GM19238 (cell line): ENCODE data around the gene MLXIP.
"Not testable (repeated sequence)": the region's sequence is repeated elsewhere in the genome, so short reads cannot be mapped to it uniquely, and the experiment has no call there.

Experiments used
- DNase-seq: peaks from one replicate; pipeline ENCODE4 v3.0.0; 2011; ENCODE audit warnings: low spot score; ENCODE audit not compliant: insufficient read length

MLXIP gene

DNA sequence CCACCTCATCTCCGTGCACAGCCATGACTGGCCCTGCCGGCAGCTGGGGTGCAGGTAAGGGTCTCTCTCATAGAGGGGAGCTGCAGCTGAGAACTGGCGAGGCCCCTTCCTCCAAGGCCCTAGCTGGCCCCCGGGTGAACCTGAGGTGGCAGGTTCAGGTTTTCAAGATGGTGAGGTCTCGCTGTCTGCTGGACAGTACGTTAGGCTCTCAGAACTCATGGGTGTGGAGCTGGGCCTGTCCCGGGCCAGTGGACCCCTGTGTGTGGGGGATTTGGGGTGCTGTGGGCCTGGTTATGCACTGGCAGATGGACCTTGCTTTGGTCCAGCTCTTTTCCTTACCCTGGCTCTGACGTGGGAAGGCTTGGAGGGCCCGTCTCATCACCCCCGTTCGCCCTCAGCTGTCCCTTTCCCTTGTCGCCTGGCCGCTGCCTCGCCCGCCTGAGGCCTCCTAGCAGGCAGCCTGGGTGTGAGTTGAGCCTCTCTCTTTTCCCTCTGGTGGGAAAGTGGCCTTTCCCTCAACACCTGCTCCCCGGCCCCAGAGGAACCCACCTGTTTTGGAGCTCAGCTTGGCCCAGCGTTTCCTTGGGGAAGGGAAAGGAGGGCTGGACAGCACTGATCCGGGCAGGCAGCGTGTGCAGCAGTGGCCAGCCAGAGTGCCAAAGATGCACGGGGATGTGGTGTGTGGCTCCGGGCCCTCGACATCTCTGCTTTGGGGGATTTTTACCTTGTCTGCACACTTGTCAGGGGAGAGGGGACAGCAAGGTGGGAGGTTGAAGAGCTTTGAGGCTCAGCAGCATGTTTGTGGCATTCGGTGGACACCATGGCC lies 67.2 kb downstream of the MLXIP start:
- DNase-seq, result no peak

DNA sequence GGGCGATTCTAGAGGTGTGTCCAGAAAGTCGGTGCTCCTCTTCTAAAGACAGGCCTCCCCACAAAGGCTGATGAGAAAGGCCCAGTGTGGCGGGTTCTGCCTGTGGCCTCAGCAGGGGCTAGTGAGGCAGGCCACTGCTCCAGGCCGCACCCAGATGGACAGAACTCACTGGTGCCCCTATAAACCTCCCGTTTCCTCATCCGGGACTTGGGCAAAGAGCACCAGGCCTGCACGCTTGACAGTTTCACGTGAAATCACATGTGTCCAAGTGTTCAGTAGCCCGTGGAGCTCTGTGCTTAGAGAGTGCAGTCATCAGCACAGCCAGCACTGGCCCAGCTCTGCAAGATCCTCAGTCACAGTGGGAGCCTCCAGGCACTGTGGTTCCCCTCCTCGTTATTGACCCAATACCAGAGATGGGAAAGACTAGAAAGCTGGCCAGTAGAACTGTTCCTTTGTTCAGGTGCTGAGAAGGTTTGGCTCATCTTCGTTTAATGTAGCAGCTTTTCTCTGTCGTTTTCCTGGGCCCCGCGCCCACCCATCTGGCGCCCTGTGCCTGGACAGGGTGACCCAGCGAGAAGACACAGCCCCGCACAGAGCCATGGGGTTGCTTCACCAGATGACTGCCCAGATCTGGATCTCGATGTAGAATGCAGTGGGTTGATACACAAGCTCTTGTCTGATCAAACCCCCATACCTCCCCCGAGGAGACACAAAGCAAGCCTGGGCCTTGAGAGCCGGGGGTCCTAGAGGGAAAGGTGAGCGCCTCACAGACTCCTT lies 69.1 kb downstream of the MLXIP start:
- no peak for DNase-seq

- no peak for DNase-seq
Measured at GRCh38 chr12:122148657-122149056, 70.1 kb downstream of the MLXIP start.

- no peak for DNase-seq
Measured at GRCh38 chr12:122150127-122150681, 71.6 kb downstream of the MLXIP start.

DNA sequence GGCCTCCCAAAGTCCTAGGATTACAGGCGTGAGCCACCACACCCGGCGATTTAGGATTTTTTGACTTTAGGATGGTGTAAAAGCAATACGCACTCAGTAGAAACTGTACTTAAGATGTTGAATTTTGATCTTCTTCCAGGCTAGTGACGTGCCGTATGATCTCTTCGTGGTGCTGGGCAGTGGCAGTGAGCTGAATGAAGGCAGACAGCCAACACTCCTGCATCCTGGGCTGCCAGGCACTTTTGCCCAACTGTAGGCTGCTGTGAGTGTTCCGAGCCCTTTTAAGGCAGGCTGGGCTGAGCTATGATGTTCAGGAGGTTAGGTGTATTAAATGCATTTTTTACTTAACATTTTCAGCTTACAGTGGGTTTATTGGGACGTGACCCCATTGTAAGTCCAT lies 74.2 kb downstream of the MLXIP start:
- DNase-seq, result no peak

DNA sequence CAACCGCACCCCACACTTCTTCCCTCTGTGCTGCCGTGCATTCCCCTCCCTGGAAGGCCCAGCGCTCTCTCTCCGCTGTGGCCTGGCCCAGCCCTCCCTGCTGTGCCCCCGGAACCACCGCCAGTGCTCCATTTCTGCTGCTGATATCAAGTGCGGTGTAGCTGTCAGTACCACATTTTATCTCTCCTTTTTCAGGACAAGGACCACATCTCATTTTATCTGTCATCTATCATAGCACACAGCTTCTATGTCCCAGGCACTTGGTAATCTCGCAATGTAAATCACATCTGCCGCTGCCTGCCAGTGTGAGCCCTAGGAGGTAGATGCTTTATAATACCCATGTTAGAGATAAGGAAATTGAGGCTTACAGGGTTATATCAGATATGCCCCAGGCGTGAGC lies 77.1 kb downstream of the MLXIP start:
- no peak for DNase-seq

DNA sequence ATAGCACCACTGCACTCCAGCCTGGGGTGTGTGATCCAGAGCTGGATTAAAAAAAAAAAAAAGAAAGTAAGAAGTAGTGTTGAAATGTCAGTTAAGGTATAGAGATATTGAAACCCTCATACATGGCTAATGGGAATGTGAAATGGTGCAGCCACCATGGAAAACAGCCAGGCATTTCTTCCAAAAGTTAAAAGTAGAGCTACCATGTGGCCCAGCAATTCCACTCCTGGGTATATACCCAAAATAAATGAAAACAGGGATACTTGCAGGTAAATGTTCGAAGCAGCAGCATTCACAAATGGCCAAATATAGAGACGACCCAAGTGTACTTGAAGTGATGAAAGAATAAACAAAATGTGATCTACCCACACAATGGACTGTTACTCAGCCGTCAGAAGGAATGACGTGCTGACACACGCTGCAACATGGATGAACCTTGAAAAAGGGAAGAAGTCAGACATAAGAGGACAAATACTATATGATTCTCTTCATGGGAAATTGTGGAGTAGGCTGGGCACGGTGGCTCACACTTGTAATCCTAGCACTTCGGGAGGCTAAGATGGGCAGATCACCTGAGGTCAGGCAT lies 80.2 kb downstream of the MLXIP start:
- no peak for DNase-seq

DNA sequence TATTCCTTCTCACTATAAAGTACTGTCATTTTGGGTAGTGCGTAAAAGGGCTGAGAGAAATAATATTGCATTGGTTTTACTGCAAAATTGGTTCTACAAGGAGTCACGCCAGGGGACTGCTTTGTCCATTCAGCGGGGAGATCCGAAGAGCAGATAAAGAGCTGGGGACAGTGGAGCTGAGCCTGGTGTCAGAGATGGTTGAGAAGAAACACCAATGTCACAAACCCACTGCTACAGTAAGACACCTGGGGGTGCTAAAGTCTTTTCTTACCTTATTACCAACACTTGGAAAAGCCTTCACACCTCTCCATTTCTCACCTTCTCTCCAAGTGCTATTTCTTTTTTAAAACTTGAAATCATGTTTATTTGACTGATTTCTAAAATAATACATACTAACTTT lies 81.3 kb downstream of the MLXIP start:
- no peak for DNase-seq

DNA sequence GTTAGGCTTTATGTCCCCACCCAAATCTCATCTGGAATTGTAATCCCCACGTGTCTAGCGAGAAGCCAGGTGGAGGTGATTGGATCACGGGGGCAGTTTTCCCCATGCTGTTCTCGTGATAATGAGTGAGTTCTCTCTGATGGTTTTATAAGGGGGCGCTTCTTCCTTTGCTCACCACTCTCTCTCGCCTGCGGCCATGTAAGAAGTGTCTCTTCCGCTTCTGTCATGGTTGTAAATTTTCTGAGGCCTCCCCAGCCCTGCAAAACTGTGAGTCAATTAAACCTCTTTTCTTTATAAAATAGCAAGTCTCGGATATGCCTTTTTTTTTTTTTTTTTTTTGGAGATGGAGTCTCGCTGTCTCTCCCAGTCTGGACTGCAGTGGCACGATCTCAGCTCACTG lies 82.2 kb downstream of the MLXIP start:
- DNase-seq, result no peak

- DNase-seq, result no peak
Measured at GRCh38 chr12:122161682-122162081, 83.1 kb downstream of the MLXIP start.

DNA sequence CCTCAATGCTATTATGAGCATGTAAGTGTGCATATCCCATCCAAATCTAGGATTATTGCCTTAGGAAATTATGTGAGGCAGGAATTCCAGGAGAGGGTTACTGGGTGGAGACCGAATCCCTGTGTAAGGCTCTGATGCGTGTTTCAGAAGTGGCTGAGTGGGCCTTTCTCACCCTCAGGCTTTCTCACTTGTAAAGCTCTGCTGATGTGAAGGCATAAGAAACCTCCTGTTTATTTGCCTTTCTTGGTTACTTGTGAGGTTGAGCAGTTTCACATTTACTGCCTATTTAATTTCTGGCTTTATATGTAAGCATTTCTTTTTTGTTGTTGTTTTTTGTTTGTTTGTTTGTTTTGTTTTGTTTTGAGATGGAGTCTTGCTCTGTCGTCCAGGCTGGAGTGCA lies 84.4 kb downstream of the MLXIP start:
- DNase-seq, result no peak

DNA sequence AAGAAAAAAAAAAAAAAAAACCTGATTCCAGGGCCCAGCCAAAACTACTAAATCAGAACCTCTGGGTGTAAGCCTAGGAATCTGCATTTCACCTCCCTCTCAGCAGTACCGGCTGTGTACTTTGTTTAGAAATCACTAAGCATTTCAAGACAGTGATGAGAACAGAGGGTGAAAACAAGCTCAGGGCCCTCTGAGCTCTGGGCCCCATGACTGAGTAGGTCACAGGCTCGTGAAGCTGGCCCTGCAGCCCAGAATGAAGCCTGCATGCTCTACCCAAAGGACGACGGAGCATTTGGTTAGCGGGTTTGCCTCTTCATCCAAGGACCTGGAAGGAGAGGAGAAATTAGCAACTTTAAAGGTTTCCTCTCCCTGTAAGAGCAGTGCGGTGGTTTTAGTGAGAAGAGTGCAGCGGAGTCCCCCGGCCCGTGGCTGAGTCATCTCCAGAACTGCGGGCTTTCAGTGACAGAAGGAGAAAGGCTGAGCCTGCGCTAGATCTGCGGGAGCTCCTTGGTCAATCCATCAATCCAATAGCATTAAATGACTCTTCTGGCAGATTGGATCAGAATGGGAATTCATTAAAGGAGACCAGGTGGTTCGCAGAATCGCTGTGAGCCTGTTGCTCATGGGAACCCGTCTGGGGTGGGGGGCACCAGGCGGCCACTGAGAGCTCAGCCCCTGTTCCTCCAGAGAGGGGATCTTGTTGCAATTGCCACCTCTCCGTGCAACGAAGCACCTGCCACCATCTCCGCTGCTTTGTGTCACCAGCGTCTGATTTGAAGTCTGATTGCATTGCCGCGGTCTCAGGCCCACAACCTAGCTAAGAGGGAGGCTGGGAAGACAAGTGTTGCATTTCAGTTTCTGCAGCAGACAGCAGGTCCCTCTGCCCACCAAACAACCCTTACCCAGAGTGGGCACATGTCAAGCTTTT lies 88.1 kb downstream of the MLXIP start:
- DNase-seq, result no peak

- no peak for DNase-seq
Measured at GRCh38 chr12:122167356-122167925, 88.9 kb downstream of the MLXIP start.

GRCh38 chr12:122168492-122168891 lies 89.9 kb downstream of the MLXIP start:
- DNase-seq, result no peak

GRCh38 chr12:122171399-122171798 lies 92.8 kb downstream of the MLXIP start:
- DNase-seq, result no peak

- no peak for DNase-seq
Measured at GRCh38 chr12:122172262-122172939, 93.8 kb downstream of the MLXIP start.

DNA sequence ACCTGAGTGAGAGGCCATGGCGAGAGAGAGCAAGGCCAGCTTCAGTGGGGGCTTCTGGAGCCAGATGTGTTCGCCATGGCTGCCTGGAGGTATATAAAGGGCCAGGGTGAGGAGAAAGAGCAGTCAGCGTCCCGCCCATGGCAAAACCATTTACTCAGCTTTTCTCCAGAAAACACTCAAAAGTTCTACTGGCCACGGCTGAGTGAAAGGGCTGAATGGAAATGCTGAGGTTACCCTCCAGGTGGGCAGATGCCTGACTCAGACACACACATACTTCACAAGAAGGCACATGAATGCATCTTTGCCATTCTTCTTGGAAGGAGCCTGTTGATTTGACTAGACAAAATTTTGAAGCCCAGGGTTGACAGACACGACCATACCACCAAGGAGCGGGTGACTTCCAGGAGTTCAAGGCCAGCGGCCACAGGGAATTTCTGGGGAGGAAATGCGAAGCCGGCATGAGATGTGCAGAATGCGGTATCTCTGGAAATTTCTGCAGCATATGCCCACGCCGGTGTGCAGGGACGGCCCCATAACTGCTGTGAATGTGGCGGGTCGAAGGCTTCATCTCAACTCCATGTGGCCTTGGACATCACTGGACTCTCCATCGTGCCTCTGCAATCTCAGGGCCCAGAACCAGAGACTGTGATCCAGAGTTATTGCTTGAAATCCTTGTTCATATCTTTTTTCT lies 95.7 kb downstream of the MLXIP start, which contains the start of gene IL31:
TSS of gene IL31 (minus strand) at position 67 of the 691 bp plus-strand sequence. CDS start at position 18, 49 bp downstream.
- no peak for DNase-seq

GRCh38 chr12:122176473-122176872 lies 97.9 kb downstream of the MLXIP start:
- not testable (repeated sequence) for DNase-seq

DNA sequence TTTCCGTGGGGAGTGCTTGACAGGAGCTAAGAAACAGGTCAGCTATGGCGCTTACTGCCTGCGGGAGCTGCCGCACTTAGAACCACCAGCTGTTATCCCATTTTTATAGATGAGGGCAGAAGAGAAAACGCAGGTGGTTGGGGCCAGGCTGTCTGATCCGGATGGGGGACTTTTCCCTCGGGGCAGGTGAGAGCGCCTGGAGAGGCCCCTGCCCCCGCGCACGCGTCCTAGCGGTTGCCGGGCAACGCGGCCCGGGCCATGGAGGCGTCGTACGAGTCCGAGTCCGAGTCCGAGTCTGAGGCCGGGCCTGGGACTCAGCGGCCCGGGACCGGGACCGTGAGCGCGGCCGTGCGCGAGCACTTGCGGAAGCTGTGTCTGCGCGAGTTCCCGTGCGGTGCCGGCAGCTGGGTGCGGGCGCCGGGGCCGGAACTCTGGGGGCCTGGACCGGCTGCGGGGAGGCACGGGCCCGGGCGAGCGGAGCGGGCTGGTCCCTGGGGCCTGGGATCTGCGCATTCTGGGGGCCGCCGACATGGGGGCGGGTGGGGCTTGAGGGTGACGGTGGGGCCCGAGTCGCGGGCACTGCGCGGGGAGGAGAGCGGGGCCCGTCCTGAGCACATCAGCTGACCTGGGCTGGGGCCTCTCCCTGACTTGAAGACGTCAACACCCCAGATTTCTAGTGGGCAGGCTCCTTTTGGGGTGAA lies 104.5 kb downstream of the MLXIP start, which contains the start of gene LRRC43:
TSS of gene LRRC43 (plus strand) at position 237 of the 701 bp plus-strand sequence. CDS start at position 259, 22 bp downstream.
- no peak for DNase-seq
